ENCODE measurements around the gene TTC21A. TPM values are rescaled to one million over a fixed set of nuclear protein-coding genes. Genes with fewer than 3 reads are reported as not detected.

TTC21A gene
- total RNA-seq, 1 experiment from 2014 or later = 1.7 TPM

DNA sequence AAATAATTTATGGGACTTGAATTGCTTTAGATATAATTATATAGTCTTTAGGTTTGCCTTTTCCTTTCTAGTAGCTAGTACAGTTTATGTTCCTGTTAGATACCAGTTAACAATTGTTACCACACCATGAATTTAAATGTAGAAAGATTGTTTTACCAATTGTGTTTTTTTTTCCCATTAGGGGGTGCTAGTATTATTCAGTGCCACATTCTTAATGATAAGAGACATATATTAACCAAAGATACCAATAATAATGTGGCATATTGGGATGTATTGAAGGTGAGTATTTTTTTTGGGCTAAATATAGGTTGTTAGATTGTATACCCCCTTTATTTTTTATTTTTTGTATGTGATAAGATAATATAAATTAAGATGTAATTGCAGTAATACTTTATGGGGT lies 27.9 kb upstream of the TTC21A start:
- H4K20me1 ChIP-seq (ENCODE audit: control insufficient read depth, insufficient read depth, insufficient read length) = no peaks in the 10 kb centered on the region
- H4K5ac ChIP-seq (ENCODE audit: insufficient read length, low read depth, low read length) = no peak overlapping the region
- H3K4me3 Mint-ChIP-seq = no peak overlapping the region
- no peaks in the 10 kb centered on the region for H3K79me1 ChIP-seq (ENCODE audit: insufficient read depth, low read depth, low read length, poor library complexity, severe bottlenecking)
- H3K4me2 ChIP-seq (ENCODE audit: insufficient read depth, insufficient read length, low read length) = no peak overlapping the region
- no peak overlapping the region for H2BK120ac ChIP-seq (ENCODE audit: low read depth, low read length, poor library complexity, severe bottlenecking)
- no peak overlapping the region for H3K56ac ChIP-seq (ENCODE audit: insufficient read length, low read depth, low read length)
- H3K9me3 Mint-ChIP-seq = no peaks in the 10 kb centered on the region
- no peaks in the 10 kb centered on the region for H3K4me1 ChIP-seq (ENCODE audit: insufficient read depth, low read length)
- DNase-seq = no peak
- H2BK12ac ChIP-seq (ENCODE audit: insufficient read length, low read depth, low read length) = no peak overlapping the region
- H3K27ac Mint-ChIP-seq = no peak overlapping the region
- no peaks in the 10 kb centered on the region for H3K4me1 Mint-ChIP-seq
- H2BK5ac ChIP-seq (ENCODE audit: insufficient read length, low read length) = no peak overlapping the region
- H3K23me2 ChIP-seq (ENCODE audit: insufficient read length, low read depth, low read length, poor library complexity, severe bottlenecking) = no peaks in the 10 kb centered on the region
- peaks cover 23 to 51% (median 49%) of the 10 kb centered on the region in 3 experiments; a peak in 6 of 7 replicates for H3K36me3 Mint-ChIP-seq (ENCODE audit: insufficient read depth in 1 of 3, low read depth in 3 of 3)
- no peak overlapping the region for H3K23ac ChIP-seq (ENCODE audit: insufficient read length, low read depth, low read length)
- no peaks in the 10 kb centered on the region for H3K79me2 ChIP-seq (ENCODE audit: insufficient read depth, low read length)
- H2BK15ac ChIP-seq (ENCODE audit: low read depth, low read length) = no peak overlapping the region
- no peak overlapping the region for H4K91ac ChIP-seq (ENCODE audit: insufficient read length, low read depth, low read length)
- H3K27me3 Mint-ChIP-seq (ENCODE audit: low read depth) = no peaks in the 10 kb centered on the region
- H2BK20ac ChIP-seq (ENCODE audit: low read depth, low read length, poor library complexity, severe bottlenecking) = no peak overlapping the region
- no peak overlapping the region for H3T11ph ChIP-seq (ENCODE audit: low read length)
- H4K8ac ChIP-seq (replicated peaks; ENCODE audit: insufficient read length, low read depth, low read length) = no peak overlapping the region
- H3K27ac ChIP-seq (ENCODE audit: insufficient read length, low read depth, low read length) = no peak overlapping the region
- H2AK5ac ChIP-seq (ENCODE audit: insufficient read length, low read length) = no peak overlapping the region
- TF ChIP-seq, protein P1, sequence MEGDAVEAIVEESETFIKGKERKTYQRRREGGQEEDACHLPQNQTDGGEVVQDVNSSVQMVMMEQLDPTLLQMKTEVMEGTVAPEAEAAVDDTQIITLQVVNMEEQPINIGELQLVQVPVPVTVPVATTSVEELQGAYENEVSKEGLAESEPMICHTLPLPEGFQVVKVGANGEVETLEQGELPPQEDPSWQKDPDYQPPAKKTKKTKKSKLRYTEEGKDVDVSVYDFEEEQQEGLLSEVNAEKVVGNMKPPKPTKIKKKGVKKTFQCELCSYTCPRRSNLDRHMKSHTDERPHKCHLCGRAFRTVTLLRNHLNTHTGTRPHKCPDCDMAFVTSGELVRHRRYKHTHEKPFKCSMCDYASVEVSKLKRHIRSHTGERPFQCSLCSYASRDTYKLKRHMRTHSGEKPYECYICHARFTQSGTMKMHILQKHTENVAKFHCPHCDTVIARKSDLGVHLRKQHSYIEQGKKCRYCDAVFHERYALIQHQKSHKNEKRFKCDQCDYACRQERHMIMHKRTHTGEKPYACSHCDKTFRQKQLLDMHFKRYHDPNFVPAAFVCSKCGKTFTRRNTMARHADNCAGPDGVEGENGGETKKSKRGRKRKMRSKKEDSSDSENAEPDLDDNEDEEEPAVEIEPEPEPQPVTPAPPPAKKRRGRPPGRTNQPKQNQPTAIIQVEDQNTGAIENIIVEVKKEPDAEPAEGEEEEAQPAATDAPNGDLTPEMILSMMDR (conservative IDR thresholded peaks at IDR 0.05) = no peak
- no peak overlapping the region for H3K4ac ChIP-seq (ENCODE audit: low read depth, low read length)
- no peak overlapping the region for H3K18ac ChIP-seq (ENCODE audit: insufficient read length, low read depth, low read length)
- H3K9ac ChIP-seq (ENCODE audit: extremely low read depth, insufficient read length, low read length) = no peak overlapping the region
- no peak overlapping the region for H3K14ac ChIP-seq (ENCODE audit: insufficient read depth, low read length)
- H3K27me3 ChIP-seq (ENCODE audit: insufficient read depth, low read length) = no peaks in the 10 kb centered on the region
- H2AFZ ChIP-seq (ENCODE audit: low read length) = no peak overlapping the region
- no peaks in the 10 kb centered on the region for H3K9me3 ChIP-seq (ENCODE audit: control insufficient read depth, low read depth, low read length)
